Measurements from ENCODE around the gene TTC34. TPM values are rescaled to one million over a fixed set of nuclear protein-coding genes. Genes with fewer than 3 reads are reported as not detected.

Gene TTC34
- total and polyA plus RNA-seq, 2 experiments from 2014 or later = 0.08 to 0.35 TPM

GRCh38 chr1:2639203-2639602, 162.3 kb downstream of the TTC34 start:
- ATAC-seq (no peak), DNase-seq (ENCODE audit: low spot score) (no peak)
- Mint-ChIP-seq H3K9me3 (peaks cover 32% of the 10 kb centered on the region), H3K27ac (no peak overlapping the region), H3K4me3 (no peak overlapping the region), H3K27me3 (ENCODE audit: insufficient read depth, low read depth, poor library complexity) (peaks cover 27% of the 10 kb centered on the region), H3K4me1 (peaks cover 2% of the 10 kb centered on the region; the same call in 1 of the 3 replicates), H3K36me3 (ENCODE audit: low read depth) (peaks cover 17% of the 10 kb centered on the region)
- no peaks in the 10 kb centered on the region for H3K9me2 ChIP-seq (ENCODE audit: insufficient read depth)
- no peak for TF ChIP-seq REST (IDR thresholded peaks at IDR 0.05; ENCODE audit: unreplicated experiment)
- no peak for TF ChIP-seq ZNF114 (CRISPR knock-in tag; IDR thresholded peaks at IDR 0.05)
- no peak for TF ChIP-seq CREB1 (CRISPR knock-in tag; IDR thresholded peaks at IDR 0.05; ENCODE audit: low read depth)
- no peak for TF ChIP-seq ETS1 (IDR thresholded peaks at IDR 0.05)
- TF ChIP-seq POLR2AphosphoS5 (IDR thresholded peaks at IDR 0.05; ENCODE audit: low read depth) = no peak
- TF ChIP-seq NANOG (IDR thresholded peaks at IDR 0.05; ENCODE audit: borderline replicate concordance) = no peak
- TF ChIP-seq ZNF462 (CRISPR knock-in tag; IDR thresholded peaks at IDR 0.05) = no peak
- TF ChIP-seq EZH2 (IDR thresholded peaks at IDR 0.05; ENCODE audit: low read depth, unreplicated experiment) = no peak
- no peak for TF ChIP-seq EZH2phosphoT487 (IDR thresholded peaks at IDR 0.05; ENCODE audit: unreplicated experiment)
- no peak for TF ChIP-seq ZNF331 (CRISPR knock-in tag; IDR thresholded peaks at IDR 0.05; ENCODE audit: low read depth)
- TF ChIP-seq STAT1 (IDR thresholded peaks at IDR 0.05; ENCODE audit: unreplicated experiment) = no peak
- TF ChIP-seq CTCF (conservative IDR thresholded peaks at IDR 0.05; ENCODE audit: low read depth in 2 of 2) = no peak
- TF ChIP-seq JUNB (IDR thresholded peaks at IDR 0.05; ENCODE audit: unreplicated experiment) = no peak
- 0 out of 2 replicates have a peak, but pooled peaks cover 2% of the 10 kb centered on the region for H4K20me1 ChIP-seq (replicated peaks; ENCODE audit: insufficient read depth)
- no peaks in the 10 kb centered on the region for H3K79me2 ChIP-seq (replicated peaks; ENCODE audit: insufficient read depth)
- H2AFZ ChIP-seq = no peak overlapping the region
- H3F3A ChIP-seq (replicated peaks; ENCODE audit: low read depth) = no peaks in the 10 kb centered on the region
- no peak overlapping the region for H3K4me3 ChIP-seq
- no peaks in the 10 kb centered on the region; the same call in 1 of the 2 replicates for H3K4me1 ChIP-seq (ENCODE audit: insufficient read depth)
- no peak overlapping the region for H3K27ac ChIP-seq (ENCODE audit: low read depth)
- H3K4me2 ChIP-seq = no peak overlapping the region
- peaks cover 22% of the 10 kb centered on the region for H3K27me3 ChIP-seq (ENCODE audit: insufficient read depth)
- H3K36me3 ChIP-seq (ENCODE audit: insufficient read depth) = no peaks in the 10 kb centered on the region
